Measurements from ENCODE around the gene VSTM4. TPM values are rescaled to one million over a fixed set of nuclear protein-coding genes. Genes with fewer than 3 reads are reported as not detected.

Gene VSTM4
- total and polyA plus RNA-seq, 4 donors: 2.9 to 49.4 (median 7.2) TPM

DNA sequence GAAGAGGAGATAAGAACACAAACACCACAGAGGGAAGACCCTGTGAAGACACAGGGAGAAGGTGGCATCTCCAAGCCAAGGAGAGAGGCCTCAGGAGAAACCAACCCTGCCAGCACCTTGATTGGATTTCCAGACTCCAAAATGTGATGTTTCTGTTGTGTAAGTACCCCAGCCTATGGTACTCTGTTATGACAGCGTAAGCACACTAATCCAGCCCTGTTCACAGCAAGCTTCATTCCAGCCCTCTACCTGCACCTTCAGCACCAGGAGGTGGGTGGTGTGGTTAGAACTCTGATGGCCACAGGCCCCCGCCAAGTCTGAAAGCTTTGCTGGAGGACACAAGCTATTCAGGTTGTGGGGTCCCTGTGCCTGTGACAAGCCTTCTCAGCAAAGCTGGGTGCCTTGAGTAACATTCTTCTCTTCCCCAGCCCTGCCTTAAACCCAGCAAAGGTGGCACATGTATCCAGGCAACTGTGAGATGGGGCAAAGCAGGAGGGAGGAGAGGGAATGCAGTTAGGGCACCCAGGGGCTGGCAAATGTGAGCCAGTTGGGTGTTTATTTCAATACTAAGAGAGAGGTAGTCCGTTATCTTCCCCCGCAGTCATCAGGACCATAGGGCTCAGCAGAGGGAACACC is 4.5 kb downstream of the VSTM4 start:
- H3K9me3 ChIP-seq (ENCODE audit: control insufficient read depth in 4 of 4, insufficient read depth in 3 of 4, low read length in 3 of 4): peaks cover 0 to 5% (median 0%) of the 10 kb centered on the region in 4 donors
- TF ChIP-seq, protein P1, sequence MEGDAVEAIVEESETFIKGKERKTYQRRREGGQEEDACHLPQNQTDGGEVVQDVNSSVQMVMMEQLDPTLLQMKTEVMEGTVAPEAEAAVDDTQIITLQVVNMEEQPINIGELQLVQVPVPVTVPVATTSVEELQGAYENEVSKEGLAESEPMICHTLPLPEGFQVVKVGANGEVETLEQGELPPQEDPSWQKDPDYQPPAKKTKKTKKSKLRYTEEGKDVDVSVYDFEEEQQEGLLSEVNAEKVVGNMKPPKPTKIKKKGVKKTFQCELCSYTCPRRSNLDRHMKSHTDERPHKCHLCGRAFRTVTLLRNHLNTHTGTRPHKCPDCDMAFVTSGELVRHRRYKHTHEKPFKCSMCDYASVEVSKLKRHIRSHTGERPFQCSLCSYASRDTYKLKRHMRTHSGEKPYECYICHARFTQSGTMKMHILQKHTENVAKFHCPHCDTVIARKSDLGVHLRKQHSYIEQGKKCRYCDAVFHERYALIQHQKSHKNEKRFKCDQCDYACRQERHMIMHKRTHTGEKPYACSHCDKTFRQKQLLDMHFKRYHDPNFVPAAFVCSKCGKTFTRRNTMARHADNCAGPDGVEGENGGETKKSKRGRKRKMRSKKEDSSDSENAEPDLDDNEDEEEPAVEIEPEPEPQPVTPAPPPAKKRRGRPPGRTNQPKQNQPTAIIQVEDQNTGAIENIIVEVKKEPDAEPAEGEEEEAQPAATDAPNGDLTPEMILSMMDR (IDR thresholded peaks at IDR 0.05; ENCODE audit: control extremely low read depth, extremely low read depth): no peak
- peaks cover 0 to 14% (median 4%) of the 10 kb centered on the region in 4 donors for H3K36me3 ChIP-seq (ENCODE audit: control insufficient read depth in 4 of 4, insufficient read depth in 4 of 4, low read length in 4 of 4)
- no peak overlapping the region for H3K9ac ChIP-seq (ENCODE audit: insufficient read depth in 1 of 2, low read length in 2 of 2)
- peaks cover 12 to 80% (median 18%) of the 10 kb centered on the region in 5 donors for H3K4me1 ChIP-seq (ENCODE audit: control insufficient read depth in 5 of 5, insufficient read depth in 5 of 5, low read length in 5 of 5)
- WGBS, 2 donors: 94 to 99% methylated on average over 4 of the region's 4 CpGs
- no peak overlapping the region for H3K4me3 ChIP-seq
- DNase-seq: no peak
- no peak for ATAC-seq (ENCODE audit: insufficient read depth, low FRiP score)
- peaks cover 0 to 6% (median 0%) of the 10 kb centered on the region in 3 donors for H3K27me3 ChIP-seq (ENCODE audit: control insufficient read depth in 3 of 3, insufficient read depth in 3 of 3, low read length in 2 of 3)
- H3K27ac ChIP-seq (ENCODE audit: low read depth in 1 of 2, low read length in 1 of 2): no peak overlapping the region

DNA sequence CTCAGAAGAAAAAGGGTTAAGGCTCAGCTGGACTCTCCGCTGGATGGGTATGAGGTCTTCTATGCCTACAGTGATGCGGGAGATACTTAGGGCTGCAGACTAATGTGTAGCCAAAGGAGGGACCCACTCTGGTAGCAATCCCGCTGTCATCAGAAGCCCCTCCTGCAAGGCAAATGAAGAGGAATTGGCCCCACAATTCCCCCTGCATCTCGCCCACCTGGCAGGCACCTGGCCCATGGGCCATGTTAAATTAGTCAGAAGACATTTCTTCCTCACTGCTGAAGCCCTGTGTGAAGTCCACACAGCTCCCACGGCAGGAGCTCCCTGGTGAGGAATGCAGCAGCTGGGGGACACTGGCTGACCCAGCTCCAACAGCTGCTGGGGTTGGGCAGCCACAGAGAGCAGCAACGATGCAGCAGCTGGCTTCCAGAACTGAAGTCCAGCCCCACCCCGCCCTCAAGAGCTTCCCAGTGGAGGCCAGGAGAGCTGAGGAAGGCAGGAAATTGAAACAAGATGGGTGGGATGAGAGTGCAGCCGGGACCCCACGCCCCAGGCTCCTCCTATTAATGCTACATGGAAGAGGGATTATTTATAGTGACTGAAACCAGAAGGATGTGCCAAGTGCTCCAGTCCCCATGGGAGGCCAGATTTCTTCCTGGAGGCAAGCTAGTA is 5.5 kb downstream of the VSTM4 start:
- DNase-seq (peak; percentile 96 to 98 (median 97)), ATAC-seq (ENCODE audit: insufficient read depth, low FRiP score) (no peak)
- peaks cover 0 to 6% (median 0%) of the 10 kb centered on the region in 3 donors for H3K27me3 ChIP-seq (ENCODE audit: control insufficient read depth in 3 of 3, insufficient read depth in 3 of 3, low read length in 2 of 3)
- H3K27ac ChIP-seq (ENCODE audit: low read depth in 1 of 2, low read length in 1 of 2): no peak overlapping the region
- TF ChIP-seq, protein P1 (IDR thresholded peaks at IDR 0.05; ENCODE audit: control extremely low read depth, extremely low read depth): no peak
- H3K4me3 ChIP-seq: no peak overlapping the region
- peaks cover 15 to 84% (median 20%) of the 10 kb centered on the region in 5 donors for H3K4me1 ChIP-seq (ENCODE audit: control insufficient read depth in 5 of 5, insufficient read depth in 5 of 5, low read length in 5 of 5)
- 64 to 72% methylated on average over 9 of the region's 9 CpGs for WGBS, 2 donors
- H3K9me3 ChIP-seq (ENCODE audit: control insufficient read depth in 4 of 4, insufficient read depth in 3 of 4, low read length in 3 of 4): peaks cover 0 to 5% (median 0%) of the 10 kb centered on the region in 4 donors
- peaks cover 0 to 14% (median 4%) of the 10 kb centered on the region in 4 donors for H3K36me3 ChIP-seq (ENCODE audit: control insufficient read depth in 4 of 4, insufficient read depth in 4 of 4, low read length in 4 of 4)
- peak overlapping the region in 1 of 2 donors; percentile 67 for H3K9ac ChIP-seq (ENCODE audit: insufficient read depth in 1 of 2, low read length in 2 of 2)

DNA sequence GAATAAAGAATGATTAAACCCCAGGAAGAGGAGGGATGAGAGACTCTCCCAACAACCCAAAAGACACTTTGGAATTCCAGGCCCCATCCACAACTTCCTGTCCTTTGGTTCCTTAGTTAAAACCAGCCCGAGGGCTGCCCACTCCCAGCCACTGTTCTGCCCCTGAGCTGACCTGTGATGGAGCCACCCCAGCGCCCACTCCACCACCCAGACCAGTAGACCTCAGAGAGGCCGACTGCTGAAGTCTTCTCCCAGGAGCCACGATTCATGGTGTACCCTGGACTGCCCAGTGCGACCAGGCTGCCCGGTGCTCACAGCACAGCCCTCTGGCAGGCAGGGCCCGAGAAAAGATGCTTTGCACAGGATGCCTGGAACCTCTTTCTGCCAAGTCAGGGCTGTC is 6.7 kb downstream of the VSTM4 start:
- Histone ChIP-seq H3K4me1 (ENCODE audit: control insufficient read depth in 5 of 5, insufficient read depth in 5 of 5, low read length in 5 of 5) (peaks cover 15 to 72% (median 20%) of the 10 kb centered on the region in 5 donors), H3K4me3 (no peak overlapping the region), H3K27ac (ENCODE audit: low read depth in 1 of 2, low read length in 1 of 2) (peak overlapping the region in 1 of 2 donors; percentile 3), H3K9me3 (ENCODE audit: control insufficient read depth in 4 of 4, insufficient read depth in 3 of 4, low read length in 3 of 4) (peaks cover 0 to 5% (median 0%) of the 10 kb centered on the region in 4 donors), H3K27me3 (ENCODE audit: control insufficient read depth in 3 of 3, insufficient read depth in 3 of 3, low read length in 2 of 3) (peaks cover 0 to 6% (median 0%) of the 10 kb centered on the region in 3 donors), H3K9ac (ENCODE audit: insufficient read depth in 1 of 2, low read length in 2 of 2) (no peak overlapping the region), H3K36me3 (ENCODE audit: control insufficient read depth in 4 of 4, insufficient read depth in 4 of 4, low read length in 4 of 4) (peaks cover 0 to 14% (median 4%) of the 10 kb centered on the region in 4 donors)
- TF ChIP-seq, protein P1 (IDR thresholded peaks at IDR 0.05; ENCODE audit: control extremely low read depth, extremely low read depth): no peak
- DNase-seq: no peak
- 95 to 97% methylated on average over 7 of the region's 7 CpGs for WGBS, 2 donors
- no peak for ATAC-seq (ENCODE audit: insufficient read depth, low FRiP score)
